BE2C (cell line): Measurements from ENCODE around the gene SLC51B.

ENCODE experiments used
- DNase-seq: peaks from one replicate; pipeline ENCODE4 v3.0.0-alpha.2; 2020
- H3K27me3 ChIP-seq: fragments of 250-450 bp; sonication (Bioruptor Pico); 2 replicates; pipeline ENCODE4 v1.5.1; 2020; ENCODE audit warnings: mild to moderate bottlenecking
- H3K36me3 ChIP-seq: fragments of 250-450 bp; sonication (Bioruptor Pico); 2 replicates; pipeline ENCODE4 v1.5.1; 2020; ENCODE audit warnings: mild to moderate bottlenecking
- H3K4me1 ChIP-seq: fragments of 250-450 bp; sonication (Bioruptor Pico); 2 replicates; pipeline ENCODE4 v1.5.1; 2020
- H3K4me3 ChIP-seq: 2 replicates; pipeline ENCODE4 v1.5.1; 2011; ENCODE audit warnings: low read depth, low read length
- H3K9me3 ChIP-seq: fragments of 250-450 bp; sonication (Bioruptor Pico); 2 replicates; pipeline ENCODE4 v1.5.1; 2020
- TF ChIP-seq, protein P1 (sequence below): IDR thresholded peaks from 2 replicates; pipeline ENCODE4 v1.5.1; 2012; ENCODE audit warnings: mild to moderate bottlenecking, low read depth, low read length

Gene SLC51B

DNA sequence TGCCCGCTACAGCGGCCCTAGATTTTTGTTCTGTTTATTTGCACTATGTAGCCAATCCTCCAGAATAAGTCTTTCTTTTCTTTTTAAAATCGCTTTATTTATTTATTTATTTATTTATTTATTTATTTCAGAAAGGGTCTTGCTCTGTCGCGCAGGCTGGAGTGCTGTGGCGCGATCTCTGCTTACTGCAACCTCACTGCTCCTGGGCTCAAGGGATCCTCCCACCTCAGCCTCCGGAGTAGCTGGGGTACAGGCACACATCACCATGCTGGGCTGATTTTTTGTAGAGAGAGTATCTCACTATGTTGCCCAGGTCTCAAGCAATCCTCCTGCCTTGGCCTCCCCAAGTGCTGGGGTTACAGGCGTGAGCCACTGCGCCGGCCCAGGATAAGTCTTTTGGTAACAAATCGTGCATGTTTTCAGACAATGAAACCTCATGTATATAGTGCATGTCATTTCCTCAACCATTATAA is 15.4 kb upstream of the SLC51B start:
- Histone ChIP-seq H3K4me1 (peaks cover 4% of the 10 kb centered on the region; the same call in 1 of the 2 replicates), H3K36me3 (peaks cover 9% of the 10 kb centered on the region; the same call in 1 of the 2 replicates), H3K4me3 (peak overlapping the region; percentile 75; the same call in 1 of the 2 replicates), H3K27me3 (no peaks in the 10 kb centered on the region), H3K9me3 (no peaks in the 10 kb centered on the region)
- DNase-seq = no peak
- TF ChIP-seq, protein P1, sequence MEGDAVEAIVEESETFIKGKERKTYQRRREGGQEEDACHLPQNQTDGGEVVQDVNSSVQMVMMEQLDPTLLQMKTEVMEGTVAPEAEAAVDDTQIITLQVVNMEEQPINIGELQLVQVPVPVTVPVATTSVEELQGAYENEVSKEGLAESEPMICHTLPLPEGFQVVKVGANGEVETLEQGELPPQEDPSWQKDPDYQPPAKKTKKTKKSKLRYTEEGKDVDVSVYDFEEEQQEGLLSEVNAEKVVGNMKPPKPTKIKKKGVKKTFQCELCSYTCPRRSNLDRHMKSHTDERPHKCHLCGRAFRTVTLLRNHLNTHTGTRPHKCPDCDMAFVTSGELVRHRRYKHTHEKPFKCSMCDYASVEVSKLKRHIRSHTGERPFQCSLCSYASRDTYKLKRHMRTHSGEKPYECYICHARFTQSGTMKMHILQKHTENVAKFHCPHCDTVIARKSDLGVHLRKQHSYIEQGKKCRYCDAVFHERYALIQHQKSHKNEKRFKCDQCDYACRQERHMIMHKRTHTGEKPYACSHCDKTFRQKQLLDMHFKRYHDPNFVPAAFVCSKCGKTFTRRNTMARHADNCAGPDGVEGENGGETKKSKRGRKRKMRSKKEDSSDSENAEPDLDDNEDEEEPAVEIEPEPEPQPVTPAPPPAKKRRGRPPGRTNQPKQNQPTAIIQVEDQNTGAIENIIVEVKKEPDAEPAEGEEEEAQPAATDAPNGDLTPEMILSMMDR = no peak

DNA sequence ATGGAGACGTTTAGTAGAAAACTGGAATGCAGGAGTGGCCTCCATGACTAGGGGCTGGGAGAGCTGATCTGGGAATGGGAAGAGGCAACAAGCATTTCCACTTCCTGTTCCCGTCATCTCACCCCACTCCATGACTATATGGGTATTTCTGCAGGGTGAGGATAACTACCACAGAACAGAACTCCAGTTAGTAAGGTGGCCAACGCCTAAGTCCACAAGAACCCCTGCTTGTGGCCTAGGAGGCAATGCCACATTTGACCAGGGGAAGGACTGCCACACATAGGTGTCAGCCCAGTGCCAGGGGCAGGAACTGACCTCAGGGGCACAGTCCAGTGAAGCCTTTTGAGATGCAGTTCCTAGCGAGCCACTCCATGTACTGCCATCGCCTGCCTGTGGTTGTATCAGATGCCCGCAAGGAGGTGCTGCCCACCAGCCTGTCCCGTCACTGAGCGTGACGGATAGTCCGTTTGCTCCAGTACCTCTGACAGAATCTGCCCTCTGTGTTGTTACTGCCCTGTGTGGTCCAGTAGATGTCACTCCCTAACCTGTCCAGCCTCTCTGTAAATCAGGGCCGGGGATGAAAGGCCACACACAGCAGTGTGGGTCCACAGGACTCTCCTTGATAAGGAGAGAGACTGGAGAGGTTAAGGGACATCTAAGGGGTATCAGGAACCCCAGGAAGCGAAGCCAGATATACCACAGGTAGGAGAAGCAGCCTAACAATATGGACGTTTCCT is 12.2 kb upstream of the SLC51B start:
- Histone ChIP-seq H3K9me3 (no peaks in the 10 kb centered on the region), H3K36me3 (no peaks in the 10 kb centered on the region), H3K4me1 (peaks cover 4% of the 10 kb centered on the region; the same call in 1 of the 2 replicates), H3K27me3 (no peaks in the 10 kb centered on the region), H3K4me3 (0 out of 2 replicates have a peak overlapping the region, but pooled peaks have one; percentile 14)
- DNase-seq = peak; percentile 75
- TF ChIP-seq, protein P1 = peak; percentile 84

- no peaks in the 10 kb centered on the region for H3K9me3 ChIP-seq
- H3K36me3 ChIP-seq = no peaks in the 10 kb centered on the region
- 0 out of 2 replicates have a peak overlapping the region, but pooled peaks have one; percentile 14 for H3K4me3 ChIP-seq
- no peaks in the 10 kb centered on the region for H3K27me3 ChIP-seq
- peak; percentile 55 for DNase-seq
- peaks cover 4% of the 10 kb centered on the region; the same call in 1 of the 2 replicates for H3K4me1 ChIP-seq
- TF ChIP-seq, protein P1 = peak; percentile 80
Measured at GRCh38 chr15:65033659-65034269, 11.4 kb upstream of the SLC51B start.

DNA sequence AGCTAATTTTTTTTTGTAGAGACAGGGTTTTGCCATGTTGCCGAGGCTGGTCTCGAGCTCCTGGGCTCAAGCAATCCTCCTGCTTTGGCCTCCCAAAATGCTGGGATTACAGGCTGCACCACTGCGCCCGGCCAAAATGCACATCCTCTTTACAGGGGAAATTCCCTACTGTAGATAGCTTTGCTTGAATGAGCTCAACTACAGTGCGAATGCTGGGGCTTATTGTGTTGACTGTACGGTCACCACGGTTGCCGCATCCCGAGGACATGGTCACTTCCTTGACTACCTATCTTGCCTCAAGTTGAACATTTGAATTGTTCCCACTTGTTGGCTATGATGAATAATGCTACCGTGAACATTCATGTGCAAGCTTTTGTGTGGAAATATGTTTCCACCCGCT is 10.5 kb upstream of the SLC51B start:
- Histone ChIP-seq H3K27me3 (no peaks in the 10 kb centered on the region), H3K36me3 (no peaks in the 10 kb centered on the region), H3K4me1 (peaks cover 4% of the 10 kb centered on the region; the same call in 1 of the 2 replicates), H3K4me3 (no peak overlapping the region), H3K9me3 (no peaks in the 10 kb centered on the region)
- TF ChIP-seq, protein P1 = no peak
- DNase-seq = no peak

DNA sequence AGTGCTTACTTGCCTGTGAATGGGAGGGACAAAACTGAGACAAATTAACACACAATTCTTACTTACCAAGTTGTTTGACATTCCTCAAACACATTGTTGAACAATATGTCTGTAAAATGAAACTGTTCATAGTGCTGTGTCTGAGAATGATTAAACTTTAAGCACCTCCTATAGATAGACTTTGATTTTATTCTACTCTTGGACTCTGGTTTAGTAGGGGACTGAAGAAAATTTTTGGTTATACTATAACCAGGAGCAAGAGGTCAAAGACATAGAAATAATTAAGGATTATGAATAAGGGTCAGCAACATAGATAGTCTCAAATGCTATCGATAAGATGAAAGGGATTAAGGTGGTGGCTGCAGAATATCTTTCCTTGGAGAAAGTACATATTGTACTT is 7.9 kb upstream of the SLC51B start:
- Histone ChIP-seq H3K27me3 (no peaks in the 10 kb centered on the region), H3K9me3 (no peaks in the 10 kb centered on the region), H3K4me3 (no peak overlapping the region), H3K4me1 (peaks cover 4% of the 10 kb centered on the region; the same call in 1 of the 2 replicates), H3K36me3 (no peaks in the 10 kb centered on the region)
- DNase-seq = no peak
- TF ChIP-seq, protein P1 = no peak
